Fibroblast of skin of back (primary cell): ENCODE results near the gene FOXO3. TPM values are rescaled to one million over a fixed set of nuclear protein-coding genes. Genes with fewer than 3 reads are reported as not detected.
"Not testable (repeated sequence)": the region's sequence is repeated elsewhere in the genome, so short reads cannot be mapped to it uniquely, and the experiment has no call there.

Experiments
- DNase-seq: peaks from one replicate; pipeline ENCODE4 v3.0.0-alpha.2; 2013
- polyA plus RNA-seq, 2 experiments: library from polyadenylated mRNA; unstranded; fragments of 120-200 nt; gene quantifications; one replicate each; pipeline ENCODE4 v1.2.1, GENCODE V29; 2013; ENCODE audit not compliant: insufficient read length in 2 of 2

The FOXO3 gene
- polyA plus RNA-seq (2013, experiment 1 of 2; ENCODE audit: insufficient read length): 16.5 TPM
- 20.2 TPM for polyA plus RNA-seq (2013, experiment 2 of 2; ENCODE audit: insufficient read length)

- peak; percentile 86 for DNase-seq
These were observed at the start of gene FOXO3 for GRCh38 chr6:108560463-108561308. FOXO3 (plus strand) TSS chr6:108560917; CDS start chr6:108561209, 292 bp downstream.

DNA sequence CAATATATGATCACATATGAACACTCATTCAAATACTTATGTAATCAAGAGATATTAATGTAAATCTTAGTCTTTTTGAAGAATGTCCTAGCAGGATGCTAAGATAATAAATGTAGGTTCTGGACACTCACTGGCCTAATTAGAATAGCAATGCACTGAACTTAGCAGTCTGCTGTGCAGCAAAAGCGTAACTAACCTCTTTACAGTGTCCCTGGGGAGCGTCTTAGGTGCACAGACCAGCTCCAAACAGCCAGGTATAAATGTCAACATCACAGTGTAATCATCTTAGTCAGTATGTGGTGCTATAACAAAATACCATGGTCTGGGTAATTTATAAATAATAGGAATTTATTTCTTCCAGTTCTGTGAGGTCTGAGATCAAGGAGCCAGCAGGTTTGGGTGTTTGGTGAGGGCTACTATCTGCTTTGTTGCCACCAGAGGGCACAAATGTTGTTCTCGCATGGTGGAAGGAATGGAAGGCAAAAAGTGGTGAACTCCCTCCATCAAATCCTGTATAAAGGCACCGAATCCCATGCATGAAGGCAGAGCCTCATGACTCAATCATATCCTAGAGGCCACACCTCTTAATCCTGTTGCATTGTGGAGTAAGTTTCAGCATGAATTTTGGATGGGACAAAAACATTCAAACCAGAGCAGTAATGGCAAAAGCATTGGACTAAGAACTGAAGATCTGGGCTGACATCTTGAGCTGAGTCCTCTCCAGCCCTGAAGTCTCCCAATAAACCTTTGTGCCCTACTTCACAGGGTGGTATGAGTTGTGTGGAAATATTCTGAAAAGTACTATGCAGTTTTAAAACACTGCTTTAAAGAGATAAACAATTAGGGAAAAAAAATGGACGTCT is 41.8 kb upstream of the FOXO3 start:
- peak; percentile 29 for DNase-seq

GRCh38 chr6:108521616-108522107 is 39.1 kb upstream of the FOXO3 start:
- DNase-seq: no peak

DNA sequence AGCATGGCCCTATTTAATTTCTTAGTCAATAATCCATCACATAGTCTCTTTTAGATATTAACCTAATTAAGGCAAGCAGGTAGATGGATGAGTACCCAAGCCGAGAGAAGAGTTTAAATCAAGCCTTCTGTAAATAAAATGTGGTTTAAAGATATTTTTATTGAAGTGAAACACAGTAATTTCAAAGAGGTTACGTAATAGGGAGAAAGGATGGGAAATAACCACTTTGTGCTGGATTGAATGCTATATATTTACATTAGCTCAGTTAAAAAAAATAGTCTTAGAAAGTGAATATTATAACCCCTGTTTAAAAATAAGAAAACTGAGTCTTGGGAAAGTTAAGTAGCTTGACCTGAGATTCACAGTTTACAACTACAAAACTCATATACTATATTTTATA is 37.0 kb upstream of the FOXO3 start:
- no peak for DNase-seq

- DNase-seq: peak; percentile 32
These were observed 36.0 kb upstream of the FOXO3 start for GRCh38 chr6:108524528-108525248.

DNA sequence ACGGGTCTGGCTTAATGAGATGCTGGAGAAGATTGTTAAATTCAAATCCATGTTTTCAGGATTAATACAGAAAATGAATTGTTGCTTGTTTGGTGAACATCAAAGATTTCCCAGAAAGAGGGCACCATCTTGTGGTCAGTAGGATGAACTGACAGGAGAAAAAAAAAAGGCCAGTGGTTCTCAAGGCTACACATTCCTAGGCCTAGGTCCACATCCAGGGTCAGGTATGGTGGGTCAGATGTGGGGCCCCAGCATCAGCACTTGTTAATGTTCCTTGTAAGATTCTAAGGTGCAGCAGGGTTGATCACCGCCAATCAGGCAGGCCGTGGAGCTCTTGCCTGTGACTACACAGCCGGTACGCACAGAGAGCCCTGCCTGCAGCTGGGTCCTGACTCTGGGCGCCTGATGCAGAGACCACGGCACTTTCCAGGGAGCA is 34.0 kb upstream of the FOXO3 start:
- DNase-seq: peak; percentile 44

DNA sequence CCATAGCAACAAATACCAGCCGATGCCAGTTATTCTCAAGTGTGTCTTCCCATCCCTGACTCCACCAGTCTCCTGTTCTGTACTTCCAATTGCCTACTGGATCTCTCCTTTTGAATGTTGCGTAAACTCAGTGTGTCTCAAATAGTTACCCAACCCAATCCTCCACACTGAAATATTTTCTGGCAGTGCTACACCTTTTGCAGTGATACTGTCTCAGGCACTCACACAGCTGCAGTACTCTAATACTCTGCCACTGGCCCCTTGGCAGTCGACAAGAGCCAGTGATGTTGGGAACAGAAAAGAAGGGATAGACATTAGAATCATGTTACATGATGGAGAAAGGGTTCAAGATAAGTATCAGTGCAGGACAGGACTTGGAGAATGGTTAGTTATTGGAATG is 31.8 kb upstream of the FOXO3 start:
- DNase-seq: no peak

- DNase-seq: no peak
These were observed 29.4 kb upstream of the FOXO3 start for GRCh38 chr6:108531332-108531731.

DNA sequence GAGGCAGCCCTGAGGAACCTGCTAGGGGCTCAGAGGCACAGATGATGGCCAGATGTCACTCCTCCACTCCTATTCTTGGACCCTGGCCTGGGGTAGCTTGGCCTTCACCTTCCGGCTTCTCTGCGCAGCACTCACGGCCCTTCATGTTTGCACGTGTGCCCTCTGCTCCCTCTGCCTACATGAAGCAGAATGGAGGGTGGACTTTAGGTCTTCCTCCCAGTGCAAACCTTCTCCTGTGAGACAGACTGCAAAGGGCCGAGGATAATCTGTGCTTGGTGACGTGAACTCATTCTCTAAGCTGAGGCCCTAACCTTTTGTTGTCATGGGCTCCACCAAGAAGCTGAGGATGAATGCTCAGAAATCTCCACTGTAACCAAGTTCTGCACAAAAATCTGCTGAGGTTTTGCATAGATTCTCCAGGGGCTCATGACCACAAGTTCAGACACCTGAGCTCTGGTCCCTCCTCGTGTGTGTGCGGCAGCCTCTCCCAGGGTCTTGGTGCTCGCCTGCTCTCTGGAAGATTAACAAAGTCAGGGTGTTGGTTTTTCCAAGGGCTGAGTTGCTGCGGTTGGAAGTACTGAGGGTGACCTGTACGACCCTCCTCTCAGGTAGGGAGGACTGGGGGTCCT is 25.5 kb upstream of the FOXO3 start:
- no peak for DNase-seq

DNA sequence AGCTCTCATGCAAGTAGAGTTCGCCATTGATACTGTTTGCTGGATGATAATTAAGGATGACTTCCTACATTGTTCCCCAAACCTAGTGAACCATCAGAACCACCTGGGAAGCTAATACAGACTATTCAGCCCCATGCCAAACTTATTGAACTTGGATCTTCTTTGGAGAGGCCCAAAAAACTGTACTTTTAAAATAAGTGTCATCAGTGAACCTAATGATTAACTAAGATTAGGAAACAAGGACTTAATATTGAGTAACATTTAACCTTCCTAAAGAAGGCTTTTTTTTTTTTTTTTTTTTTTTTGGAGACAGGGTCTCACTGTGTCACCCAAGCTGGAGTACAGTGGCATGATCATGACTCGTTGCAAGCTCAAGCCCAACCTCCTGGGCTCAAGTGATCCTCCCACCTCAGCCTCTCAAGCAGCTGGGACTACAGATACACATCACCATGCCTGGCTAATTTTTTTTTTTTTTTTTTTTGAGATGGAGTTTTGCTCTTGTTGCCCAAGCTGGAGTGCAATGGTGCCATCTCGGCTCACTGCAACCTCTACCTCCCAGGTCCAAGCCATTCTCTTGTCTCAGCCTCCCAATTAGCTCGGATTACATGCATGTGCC is 24.7 kb upstream of the FOXO3 start:
- DNase-seq: not testable (repeated sequence)

DNA sequence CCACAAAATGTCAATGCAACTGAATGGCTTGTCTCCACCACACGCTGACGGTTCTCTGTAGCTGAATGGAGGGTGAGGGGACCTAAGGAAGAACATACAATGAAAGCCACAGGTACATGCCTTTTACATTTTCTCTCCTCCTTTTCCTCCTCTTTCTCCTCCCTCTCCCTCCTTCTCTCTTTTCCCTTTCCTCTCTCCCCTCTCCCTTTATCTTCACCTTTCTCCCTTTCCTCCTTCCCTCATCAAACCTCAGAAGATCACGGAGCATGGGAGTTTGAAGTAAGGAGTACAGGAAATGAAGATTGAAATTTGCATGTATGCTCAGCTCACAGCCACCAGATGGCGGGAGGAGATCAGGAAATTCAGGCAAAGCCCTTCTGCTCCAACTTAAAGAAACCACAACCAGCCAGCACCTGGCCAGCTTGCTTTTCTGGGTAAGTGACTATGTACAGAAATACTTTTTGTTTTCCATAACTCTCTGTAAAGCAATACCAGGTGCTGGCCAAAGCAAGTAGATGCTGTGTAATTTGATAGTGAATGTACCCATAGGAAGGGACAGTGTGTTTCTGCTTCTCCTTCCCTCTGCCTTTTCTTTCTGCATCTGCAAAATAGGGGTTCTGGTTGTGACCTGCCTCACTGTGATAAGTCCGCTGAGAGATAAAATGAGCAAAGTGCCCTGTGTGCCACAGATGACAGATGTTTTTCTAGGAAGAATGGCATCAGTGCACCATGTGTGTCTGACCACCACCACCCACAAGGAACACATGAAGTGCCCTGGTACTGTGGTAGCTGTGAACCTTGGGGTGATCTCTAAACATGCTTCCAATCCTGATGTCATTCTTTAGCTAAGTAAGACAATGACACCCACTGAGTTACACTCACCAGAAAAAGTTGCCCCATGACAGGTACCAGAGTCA is 18.6 kb upstream of the FOXO3 start:
- DNase-seq: peak; percentile 65

GRCh38 chr6:108543175-108543940 is 17.4 kb upstream of the FOXO3 start:
- DNase-seq: no peak

DNA sequence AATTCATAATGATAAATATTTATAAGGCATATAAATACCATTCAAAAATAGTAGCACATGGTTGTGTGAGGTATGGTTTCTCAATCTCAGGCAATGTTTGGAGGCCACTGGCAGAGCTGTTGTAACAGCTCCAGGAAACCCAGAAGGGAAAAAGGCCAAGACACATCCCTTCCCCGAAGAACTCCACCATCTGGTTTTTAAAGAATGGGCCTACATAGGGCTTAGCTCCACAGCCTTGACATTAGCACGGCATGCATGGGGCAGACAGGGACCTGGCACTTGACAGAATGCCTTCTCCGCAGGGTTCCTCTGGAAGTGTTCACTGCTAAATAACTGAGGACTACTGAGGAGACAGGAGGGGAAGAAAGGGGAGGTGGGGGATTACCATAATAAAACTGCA is 16.1 kb upstream of the FOXO3 start:
- DNase-seq: no peak

DNA sequence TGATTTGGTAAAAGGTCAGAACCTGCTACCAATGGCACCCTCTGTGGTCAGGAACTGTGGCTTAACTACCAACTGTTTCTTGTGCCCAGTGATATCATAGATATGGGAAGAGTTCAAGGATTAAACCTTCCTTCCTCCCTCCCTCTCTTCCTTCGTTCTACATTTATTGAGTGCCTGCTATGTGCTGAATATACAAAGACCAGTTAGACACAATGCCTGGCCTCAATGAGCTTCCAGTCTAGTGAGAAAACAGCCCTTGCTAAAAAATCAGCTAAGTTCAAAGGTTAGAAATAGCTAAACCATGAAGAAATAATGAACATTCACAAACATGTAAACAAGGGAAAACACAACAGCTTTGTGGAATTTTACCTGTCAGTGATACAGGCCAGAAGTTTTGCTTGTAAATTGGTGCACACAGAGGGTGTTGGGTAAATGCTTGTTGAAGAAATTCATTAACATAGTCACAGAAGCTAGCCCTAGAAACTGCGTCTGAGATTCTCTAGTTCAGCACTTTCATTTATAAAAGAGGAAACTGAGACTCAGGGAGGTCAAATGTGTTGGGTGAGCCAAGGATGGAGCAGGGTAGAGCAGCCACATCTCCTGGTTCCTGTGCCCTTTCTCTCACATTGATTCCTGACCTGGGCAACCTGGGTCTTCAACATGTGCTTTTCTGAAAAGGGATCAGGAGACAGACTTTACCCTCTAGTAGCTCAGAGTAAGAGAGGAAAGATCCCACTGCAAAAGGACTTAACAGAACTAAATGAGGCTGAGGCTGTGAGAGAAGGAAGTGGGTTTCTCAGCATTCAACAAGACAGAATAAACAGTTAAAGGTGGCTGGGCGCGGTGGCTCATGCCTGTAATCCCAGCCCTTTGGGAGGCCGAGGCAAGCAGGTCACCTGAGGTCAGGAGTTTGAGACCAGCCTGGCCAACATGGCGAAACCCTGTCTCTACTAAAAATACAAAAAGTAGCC is 14.4 kb upstream of the FOXO3 start:
- DNase-seq: no peak

DNA sequence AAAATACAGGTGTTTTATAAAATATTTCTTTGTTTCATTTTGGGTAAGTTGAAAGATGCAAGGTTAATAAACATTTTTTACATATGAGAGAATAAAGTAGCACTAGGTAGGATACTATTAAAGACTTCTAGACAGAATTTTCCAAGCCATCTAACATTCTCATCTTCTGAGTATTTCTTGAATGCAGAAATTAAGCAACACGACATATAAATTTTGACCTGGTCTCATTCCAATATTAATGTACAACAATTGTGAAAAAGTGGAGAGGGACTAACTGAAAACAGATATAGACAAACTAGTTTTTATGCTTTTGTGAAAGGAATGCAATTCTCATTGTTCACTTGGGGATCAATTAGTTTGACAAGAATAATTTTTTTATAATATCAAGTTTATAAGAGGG is 11.5 kb upstream of the FOXO3 start:
- no peak for DNase-seq

GRCh38 chr6:108549741-108550140 is 11.0 kb upstream of the FOXO3 start:
- DNase-seq: no peak

DNA sequence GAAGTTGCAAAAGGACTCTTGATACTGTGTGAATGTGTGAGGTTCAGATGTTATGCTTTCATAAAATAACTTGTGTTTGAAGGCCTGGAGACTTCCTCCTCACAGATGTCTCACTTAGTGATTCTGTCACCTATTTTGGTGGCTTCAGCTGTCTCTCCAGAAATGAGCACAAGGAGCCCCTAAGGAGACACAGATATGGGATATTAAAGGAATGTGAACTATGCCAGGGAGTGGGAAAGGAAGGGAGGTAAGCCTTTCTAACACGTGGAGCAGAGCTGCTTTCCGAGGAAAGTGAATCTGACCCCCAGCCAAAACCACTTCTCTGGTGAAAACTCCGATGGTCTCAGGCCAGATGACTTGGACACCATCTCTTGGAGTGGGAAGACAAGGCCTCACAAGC is 10.5 kb upstream of the FOXO3 start:
- no peak for DNase-seq

DNA sequence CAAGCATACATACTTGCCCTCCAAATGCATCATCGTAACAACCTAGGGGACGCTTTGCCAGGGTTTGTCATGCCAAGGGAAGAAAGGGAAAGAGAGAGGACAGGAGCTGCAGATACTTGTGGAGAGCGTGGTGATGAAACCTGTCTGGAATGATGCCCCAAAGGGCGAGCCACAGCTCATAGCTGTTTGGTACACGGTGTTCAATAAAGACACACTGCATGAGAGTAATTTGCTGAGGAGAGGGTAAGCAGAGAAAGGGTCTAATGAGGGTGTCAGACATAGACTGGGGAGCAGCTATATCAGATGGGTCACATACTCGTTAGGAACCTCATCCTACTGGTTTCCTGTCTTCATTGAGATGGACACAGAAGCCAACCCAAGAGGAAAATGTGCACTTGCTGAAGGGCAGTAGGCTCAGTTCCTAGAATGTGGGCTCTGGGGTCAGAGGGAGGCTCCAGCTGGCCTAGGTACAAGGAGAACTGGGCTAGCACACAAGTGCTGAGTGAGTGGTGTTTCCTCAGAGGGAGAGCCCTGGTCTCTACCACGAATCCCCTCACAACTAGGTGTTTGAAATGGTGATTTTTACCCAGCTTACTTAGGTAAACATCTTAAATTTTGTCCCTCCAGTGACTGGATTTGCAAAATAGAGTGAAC is 5.2 kb upstream of the FOXO3 start:
- no peak for DNase-seq
